GM19395 (cell line): Measurements from ENCODE around the gene INSIG2.

Experiments
- ATAC-seq: cut with Tn5 transposase; IDR thresholded peaks from one replicate; pipeline ENCODE4 v1.9.1; 2021; ENCODE audit warnings: mild to moderate bottlenecking, moderate library complexity; ENCODE audit not compliant: unreplicated experiment

The INSIG2 gene

GRCh38 chr2:118088051-118089024 lies at the start of gene INSIG2:
TSS of gene INSIG2 (plus strand) at chr2:118088471. CDS start at chr2:118096557, 8,086 bp downstream.
- ATAC-seq: peak; percentile 97

- ATAC-seq: no peak
Measured at GRCh38 chr2:118040891-118041290, 47.4 kb upstream of the INSIG2 start.

- no peak for ATAC-seq
Measured at GRCh38 chr2:118044103-118044716, 44.1 kb upstream of the INSIG2 start.

- no peak for ATAC-seq
Measured at GRCh38 chr2:118044854-118045253, 43.4 kb upstream of the INSIG2 start.

- ATAC-seq: no peak
Measured at GRCh38 chr2:118045286-118045685, 43.0 kb upstream of the INSIG2 start.

- ATAC-seq: no peak
Measured at GRCh38 chr2:118046634-118047210, 41.5 kb upstream of the INSIG2 start.

GRCh38 chr2:118047380-118047826 lies 40.9 kb upstream of the INSIG2 start:
- ATAC-seq: no peak

- no peak for ATAC-seq
Measured at GRCh38 chr2:118048401-118048800, 39.9 kb upstream of the INSIG2 start.

GRCh38 chr2:118049140-118049815 lies 39.0 kb upstream of the INSIG2 start:
- ATAC-seq: peak; percentile 5

- ATAC-seq: peak; percentile 77
Measured at GRCh38 chr2:118049816-118050140, 38.5 kb upstream of the INSIG2 start.

- ATAC-seq: no peak
Measured at GRCh38 chr2:118050386-118050785, 37.9 kb upstream of the INSIG2 start.

- no peak for ATAC-seq
Measured at GRCh38 chr2:118050974-118051373, 37.3 kb upstream of the INSIG2 start.

- no peak for ATAC-seq
Measured at GRCh38 chr2:118051826-118052358, 36.4 kb upstream of the INSIG2 start.

GRCh38 chr2:118052474-118052873 lies 35.8 kb upstream of the INSIG2 start:
- no peak for ATAC-seq

- ATAC-seq: no peak
Measured at GRCh38 chr2:118053681-118054080, 34.6 kb upstream of the INSIG2 start.

- no peak for ATAC-seq
Measured at GRCh38 chr2:118054213-118055008, 33.9 kb upstream of the INSIG2 start.

GRCh38 chr2:118055512-118056164 lies 32.6 kb upstream of the INSIG2 start:
- ATAC-seq: peak; percentile 86

- peak; percentile 85 for ATAC-seq
Measured at GRCh38 chr2:118056165-118056534, 32.1 kb upstream of the INSIG2 start.

GRCh38 chr2:118056801-118057200 lies 31.5 kb upstream of the INSIG2 start:
- no peak for ATAC-seq

GRCh38 chr2:118058951-118059350 lies 29.3 kb upstream of the INSIG2 start:
- no peak for ATAC-seq
